UCSD-AML1 (cell line): Measurements from ENCODE around the gene TMEM184B.
A peak's percentile ranks its signal among the peaks of the same experiment; 100 is the strongest.

Experiments used
- DNase-seq: peaks from one replicate; lab custom pipeline; 2025; ENCODE audit not compliant: unreplicated experiment; lab: John Stamatoyannopoulos, UW

TMEM184B gene

GRCh38 chr22:38272373-38273134, at the start of gene TMEM184B:
TMEM184B (minus strand) TSS chr22:38273010; CDS start chr22:38247961, 25,049 bp downstream.
- DNase-seq, result peak; percentile 86

GRCh38 chr22:38320605-38321402, 48.0 kb upstream of the TMEM184B start:
- DNase-seq, result no peak

DNA sequence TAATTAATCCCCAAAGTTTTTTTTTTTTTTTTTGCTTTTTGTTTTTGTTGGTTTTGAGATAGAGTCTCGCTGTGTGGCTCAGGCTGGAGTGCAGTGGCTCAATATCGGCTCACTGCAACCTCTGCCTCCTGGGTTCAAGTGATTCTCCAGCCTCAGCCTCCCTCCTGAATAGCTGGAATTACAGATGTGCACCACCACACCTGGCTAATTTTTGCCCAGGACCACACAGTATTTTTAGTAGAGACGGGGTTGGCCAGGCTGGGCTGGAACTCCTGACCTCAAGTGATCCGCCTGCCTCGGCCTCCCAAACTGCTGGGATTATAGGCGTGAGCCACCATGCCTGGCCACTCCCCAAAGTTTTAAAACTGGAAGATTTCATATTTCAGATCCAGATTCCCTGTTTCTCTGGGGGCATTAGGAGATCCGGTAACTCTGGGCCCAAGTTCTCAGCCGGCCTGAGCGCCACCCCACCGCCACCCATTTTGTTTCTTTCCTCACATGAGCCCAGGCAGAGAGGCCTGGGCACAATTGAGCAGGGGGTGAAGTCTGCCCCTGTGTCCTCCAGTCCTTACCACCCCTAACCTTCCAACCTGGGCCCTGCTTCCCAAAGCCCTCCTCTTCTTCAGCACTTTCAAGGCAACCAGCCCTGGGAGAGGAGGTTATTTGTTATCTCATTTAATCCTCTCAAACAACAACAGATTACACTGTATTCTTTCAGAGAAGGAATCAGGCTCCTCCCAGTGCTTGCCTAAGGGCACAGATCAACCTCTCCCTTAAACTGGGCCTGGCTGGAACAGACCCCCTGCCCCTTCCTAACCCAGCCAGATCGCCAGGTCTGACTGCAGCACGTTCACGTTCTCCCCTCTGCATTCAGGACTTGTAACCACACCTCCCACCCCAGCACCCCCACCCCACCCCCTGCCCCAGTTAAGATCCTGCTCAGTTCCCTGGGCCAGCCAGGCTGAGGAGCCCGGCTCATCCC, 46.3 kb upstream of the TMEM184B start:
- no peak for DNase-seq

GRCh38 chr22:38317995-38318715, 45.3 kb upstream of the TMEM184B start:
- peak; percentile 79 for DNase-seq

GRCh38 chr22:38317122-38317994, 44.5 kb upstream of the TMEM184B start, which contains the start of gene CSNK1E:
CSNK1E (minus strand) TSS chr22:38317433; CDS start chr22:38314157, 3,276 bp downstream.
- peak; percentile 82 for DNase-seq

- DNase-seq, result peak; percentile 48
Measured at GRCh38 chr22:38316364-38317121, 43.7 kb upstream of the TMEM184B start.

GRCh38 chr22:38315823-38316363, 43.1 kb upstream of the TMEM184B start:
- DNase-seq, result no peak

DNA sequence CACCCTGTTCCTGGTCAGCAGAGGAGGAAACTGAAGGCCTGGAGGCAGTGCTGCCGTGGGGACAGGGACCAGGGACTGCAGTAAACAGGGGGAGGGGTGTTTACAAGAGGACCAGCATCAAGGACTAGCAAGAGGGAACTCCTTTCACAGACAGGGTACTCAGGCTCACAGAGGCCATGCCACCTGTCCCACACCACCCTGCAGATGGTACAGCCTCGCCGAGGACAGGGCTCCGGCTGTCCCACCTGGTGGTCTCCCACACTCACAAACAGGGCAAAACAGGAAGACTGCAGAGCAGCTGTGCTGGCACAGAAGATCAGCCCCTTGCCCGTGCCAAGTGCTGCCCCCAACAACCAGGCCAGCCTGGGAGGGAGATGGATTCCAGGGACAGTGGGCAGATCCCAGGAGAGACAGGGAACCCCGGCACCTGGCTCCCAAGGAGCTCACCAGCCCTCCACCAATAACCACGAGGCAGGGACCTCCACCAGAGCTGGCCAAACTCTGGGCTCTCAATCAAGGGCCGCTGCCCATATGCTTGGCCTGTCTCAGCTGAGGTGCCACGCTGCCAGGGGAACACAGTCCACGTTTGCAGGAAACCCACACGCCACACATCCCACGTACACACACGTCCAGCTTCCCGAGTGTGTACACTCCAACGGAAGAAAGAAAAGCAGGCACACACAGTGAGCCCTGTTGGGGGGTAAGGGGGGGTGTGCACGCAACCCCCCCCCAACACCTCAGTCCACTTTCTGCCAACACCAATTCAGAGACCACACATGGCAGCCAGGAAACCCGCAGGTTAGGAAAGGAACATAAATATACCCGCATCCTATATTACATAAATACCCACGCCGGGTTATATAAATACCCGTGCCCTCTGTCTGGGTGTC, 42.4 kb upstream of the TMEM184B start:
- peak; percentile 34 for DNase-seq

DNA sequence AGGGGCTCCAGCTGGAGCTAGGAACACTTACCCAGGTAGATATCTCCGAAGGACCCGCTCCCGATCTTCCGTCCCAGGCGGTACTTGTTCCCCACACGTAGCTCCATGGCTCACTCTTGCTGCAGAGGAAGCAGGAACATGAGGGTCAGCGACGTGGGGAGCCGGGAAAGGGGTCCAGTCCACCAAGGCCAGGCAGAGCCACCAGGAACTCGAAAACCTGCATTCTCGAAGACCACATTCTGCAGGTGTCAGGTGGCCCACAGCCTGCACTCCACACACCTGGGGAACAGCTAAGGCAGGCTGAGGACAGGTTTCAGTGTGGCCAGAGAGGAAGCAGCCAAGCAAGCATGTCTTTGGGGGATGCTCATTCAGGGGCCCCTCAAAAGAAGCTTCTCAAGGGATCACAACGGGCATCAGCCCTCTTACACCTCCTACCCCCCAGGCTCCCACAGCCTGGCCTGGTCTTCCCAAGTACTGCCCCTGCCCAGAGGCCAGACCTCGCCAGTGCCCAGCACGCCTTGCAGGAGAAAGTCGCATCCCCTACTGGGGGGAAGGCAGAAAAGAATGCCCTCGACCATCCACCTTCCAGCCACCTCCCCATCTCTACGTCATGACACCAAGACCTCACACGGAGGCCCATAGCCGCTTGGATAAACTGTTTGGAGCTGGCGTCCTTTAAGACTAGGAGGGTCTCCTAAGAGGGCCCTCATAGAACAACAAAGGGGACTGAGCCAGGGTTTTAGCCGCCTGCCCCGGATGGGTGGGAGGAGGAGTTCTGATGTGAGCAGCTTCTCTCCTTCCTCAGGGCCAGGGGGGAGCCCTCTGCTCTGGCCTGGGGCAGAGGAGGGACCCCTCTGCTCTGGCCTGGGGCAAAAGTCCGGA, 41.5 kb upstream of the TMEM184B start:
- no peak for DNase-seq

- no peak for DNase-seq
Measured at GRCh38 chr22:38313384-38313955, 40.7 kb upstream of the TMEM184B start.

GRCh38 chr22:38312261-38312800, 39.5 kb upstream of the TMEM184B start:
- DNase-seq, result no peak

- no peak for DNase-seq
Measured at GRCh38 chr22:38311323-38311620, 38.5 kb upstream of the TMEM184B start.

DNA sequence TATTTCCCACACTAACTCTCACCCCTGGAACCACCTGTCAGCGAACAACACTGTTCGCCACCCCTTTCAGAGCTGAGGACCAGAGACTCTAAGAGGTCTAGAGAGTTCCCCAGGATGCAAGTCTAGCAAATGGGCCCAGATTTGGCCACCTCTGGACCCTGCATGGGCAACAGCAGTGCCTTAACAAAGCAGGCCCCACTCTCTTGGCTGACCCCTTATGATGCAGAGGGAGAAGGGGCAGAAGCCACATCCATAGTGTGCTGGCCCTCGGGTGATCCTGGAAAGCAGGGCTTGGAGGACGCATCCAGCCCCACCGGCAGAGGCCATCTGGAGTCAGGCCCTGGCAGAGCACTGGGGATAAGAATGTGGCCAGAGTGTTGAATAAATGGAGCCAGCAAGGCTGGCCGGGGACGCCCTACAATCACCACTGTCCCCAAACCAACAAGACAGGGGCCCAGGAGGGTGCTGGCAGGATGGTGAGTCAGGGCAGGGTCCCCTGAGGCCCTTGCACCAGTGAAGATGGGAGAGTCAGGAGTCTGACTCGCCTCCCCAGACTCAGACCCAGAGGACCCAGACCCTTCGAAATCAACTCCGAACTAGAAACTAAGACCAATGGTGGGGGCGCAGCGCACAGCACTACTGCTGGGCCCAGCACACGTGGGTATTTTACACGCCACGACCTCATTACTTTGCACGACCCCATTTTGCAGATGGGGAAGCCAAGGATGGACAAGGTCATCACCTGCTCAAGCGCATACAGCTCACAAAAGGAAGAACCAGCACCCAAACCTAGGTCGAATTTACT, 37.9 kb upstream of the TMEM184B start:
- DNase-seq, result no peak

GRCh38 chr22:38309614-38310517, 37.1 kb upstream of the TMEM184B start:
- no peak for DNase-seq
